Measurements from ENCODE around the gene C5AR1.
"Not testable (repeated sequence)": the region's sequence is repeated elsewhere in the genome, so short reads cannot be mapped to it uniquely, and the experiment has no call there.

The C5AR1 gene

GRCh38 chr19:47284324-47284899, 25.2 kb upstream of the C5AR1 start:
- DNase-seq (ENCODE audit: low read depth), result no peak

GRCh38 chr19:47296036-47296435, 13.6 kb upstream of the C5AR1 start:
- DNase-seq (ENCODE audit: low read depth), result peak; percentile 54

DNA sequence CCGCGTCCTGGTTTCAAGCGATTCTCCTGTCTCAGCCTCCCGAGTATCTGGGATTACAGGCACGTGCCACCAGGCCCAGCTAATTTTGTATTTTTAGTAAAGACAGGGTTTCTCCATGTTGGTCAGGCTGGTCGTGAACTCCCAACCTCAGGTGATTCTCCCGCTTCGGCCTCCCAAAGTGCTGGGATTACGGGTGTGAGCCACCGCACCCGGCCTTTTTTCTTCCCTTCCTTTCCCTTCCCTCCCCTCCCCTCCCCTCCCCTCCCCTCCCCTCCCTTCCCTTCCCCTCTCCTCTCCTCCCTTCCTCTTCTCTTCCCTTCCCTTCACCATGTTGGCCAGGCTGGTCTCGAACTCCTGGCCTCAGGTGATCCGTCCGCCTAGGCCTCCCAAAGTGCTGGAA, 8.8 kb upstream of the C5AR1 start:
- DNase-seq (ENCODE audit: low read depth), result not testable (repeated sequence)

DNA sequence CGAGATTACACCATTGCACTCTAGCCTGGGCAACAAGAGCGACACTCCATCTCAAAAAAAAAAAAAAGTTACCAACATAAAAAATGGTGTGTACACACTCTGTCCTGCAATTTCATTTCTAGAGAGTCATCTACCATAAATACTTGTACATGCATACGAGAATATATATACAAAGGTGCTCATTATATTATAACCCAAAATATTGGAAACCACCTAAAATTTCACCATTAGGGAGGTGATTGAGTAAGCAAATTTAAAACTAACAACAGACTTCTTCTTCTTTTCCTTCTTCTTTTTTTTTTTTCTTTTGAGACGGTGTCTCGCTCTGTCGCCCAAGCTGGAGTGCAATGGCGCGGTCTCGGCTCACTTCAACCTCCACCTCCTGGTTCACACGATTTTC, 7.4 kb upstream of the C5AR1 start:
- DNase-seq (ENCODE audit: low read depth), result no peak

DNA sequence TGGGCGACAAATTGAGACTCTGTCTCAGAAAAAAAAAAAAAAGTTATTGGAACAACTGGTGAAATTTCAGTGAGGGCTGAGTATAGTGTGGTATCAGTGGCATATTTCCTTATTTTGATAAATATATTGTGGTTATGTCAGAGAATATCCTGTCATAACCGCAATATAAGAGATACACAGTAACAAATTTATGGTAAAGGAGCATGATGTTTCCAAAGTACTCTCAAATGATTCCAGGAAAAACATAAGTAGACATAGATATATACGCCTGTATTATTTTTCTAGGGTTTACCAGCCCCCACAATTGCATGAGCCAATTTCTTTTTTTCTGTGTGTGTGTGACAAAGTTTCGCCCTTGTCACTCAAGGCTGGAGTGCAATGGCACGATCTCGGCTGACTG, 5.7 kb upstream of the C5AR1 start:
- no peak for DNase-seq (ENCODE audit: low read depth)

GRCh38 chr19:47305309-47305751, 4.3 kb upstream of the C5AR1 start:
- peak; percentile 39 for DNase-seq (ENCODE audit: low read depth)

DNA sequence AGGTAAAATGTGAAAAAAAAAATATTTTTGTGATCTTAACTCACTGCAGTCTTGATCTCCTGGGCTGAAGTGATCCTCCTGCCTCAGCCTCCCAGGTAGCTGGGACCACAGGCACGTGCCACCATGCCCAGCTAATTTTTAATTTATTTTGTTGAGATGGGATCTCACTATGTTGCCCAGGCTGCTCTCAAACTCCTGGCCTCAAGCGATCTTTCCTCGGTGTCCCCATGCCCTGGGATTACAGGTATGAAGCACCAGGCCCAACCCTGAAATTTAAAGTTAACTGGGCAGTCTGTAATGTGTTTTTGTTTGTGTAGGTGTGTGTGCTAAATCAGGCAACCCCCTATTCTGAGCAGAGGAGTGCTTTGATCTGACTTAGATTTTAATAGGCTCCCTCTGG, 3.4 kb upstream of the C5AR1 start:
- DNase-seq (ENCODE audit: low read depth), result no peak

GRCh38 chr19:47309038-47309437, 623 bp upstream of the C5AR1 start:
- DNase-seq (ENCODE audit: low read depth), result no peak

DNA sequence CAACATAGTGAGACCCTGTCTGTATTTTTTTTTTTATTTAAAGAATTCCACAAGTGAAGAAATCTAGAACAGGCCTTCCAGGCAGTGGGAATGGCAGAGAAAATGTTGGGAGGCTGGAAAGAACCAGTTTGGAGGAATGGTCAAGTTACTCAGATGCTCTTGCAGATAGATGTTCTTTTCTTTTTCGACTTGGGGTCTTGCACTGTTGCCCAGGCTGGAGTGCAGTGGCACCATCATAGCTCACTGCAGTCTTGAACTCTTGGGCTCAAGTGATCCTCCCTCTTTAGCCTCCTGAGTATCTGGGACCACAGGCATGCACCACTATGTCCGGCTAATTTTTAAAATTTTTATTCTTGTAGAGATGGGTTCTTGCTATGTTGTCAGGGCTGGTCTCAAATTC, 662 bp downstream of the C5AR1 start:
- no peak for DNase-seq (ENCODE audit: low read depth)

DNA sequence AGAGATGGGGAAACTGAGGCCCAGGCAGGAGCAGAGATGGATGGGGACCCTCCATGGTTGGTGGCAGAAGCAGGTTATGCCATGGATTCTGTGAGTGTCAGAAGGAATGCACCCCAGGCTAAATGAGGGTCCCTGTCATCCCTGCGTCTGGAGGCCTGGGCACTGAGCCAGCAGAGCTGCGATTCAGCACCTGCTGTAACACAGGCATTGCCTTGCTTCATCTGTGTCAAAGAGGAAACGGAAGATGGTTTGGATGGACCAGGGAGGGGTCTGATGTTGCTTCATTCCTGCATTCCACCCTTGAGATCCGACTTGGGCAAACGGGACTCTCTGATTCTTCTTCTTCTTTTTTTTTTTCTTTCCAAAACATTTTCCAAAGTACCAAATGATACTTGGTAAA, 1.2 kb downstream of the C5AR1 start:
- DNase-seq (ENCODE audit: low read depth), result no peak

- DNase-seq (ENCODE audit: low read depth), result no peak
Measured at GRCh38 chr19:47312366-47313006, 2.8 kb downstream of the C5AR1 start.

DNA sequence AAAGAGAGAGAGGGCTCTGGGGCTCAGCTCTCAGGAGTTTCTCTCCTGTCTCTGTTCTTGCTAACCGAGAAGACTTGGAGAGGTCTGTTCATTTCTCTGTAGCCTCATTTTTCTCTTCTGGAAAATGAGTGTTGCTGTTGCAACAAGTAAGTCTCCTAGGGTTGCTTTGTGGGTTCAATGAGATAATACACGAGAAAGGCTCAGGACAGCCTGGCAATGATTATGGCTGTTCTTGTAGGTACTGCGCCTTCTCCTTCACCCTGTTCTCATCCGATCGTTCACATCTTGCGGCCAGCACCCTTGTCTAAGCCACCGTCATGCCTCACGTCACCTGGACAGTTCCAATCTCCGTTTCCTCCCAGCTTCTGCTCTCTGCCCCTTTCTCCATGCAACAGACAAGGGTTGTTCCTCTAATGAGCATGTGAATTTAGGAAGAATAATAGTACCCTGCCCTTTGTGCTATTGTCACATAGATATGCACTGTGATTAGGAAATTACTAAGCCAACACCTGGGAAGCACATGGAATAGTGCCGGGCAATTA, 4.2 kb downstream of the C5AR1 start:
- DNase-seq (ENCODE audit: low read depth), result no peak

GRCh38 chr19:47315125-47315821, 5.6 kb downstream of the C5AR1 start:
- peak; percentile 21 for DNase-seq (ENCODE audit: low read depth)

- DNase-seq (ENCODE audit: low read depth), result no peak
Measured at GRCh38 chr19:47316513-47316912, 6.9 kb downstream of the C5AR1 start.

DNA sequence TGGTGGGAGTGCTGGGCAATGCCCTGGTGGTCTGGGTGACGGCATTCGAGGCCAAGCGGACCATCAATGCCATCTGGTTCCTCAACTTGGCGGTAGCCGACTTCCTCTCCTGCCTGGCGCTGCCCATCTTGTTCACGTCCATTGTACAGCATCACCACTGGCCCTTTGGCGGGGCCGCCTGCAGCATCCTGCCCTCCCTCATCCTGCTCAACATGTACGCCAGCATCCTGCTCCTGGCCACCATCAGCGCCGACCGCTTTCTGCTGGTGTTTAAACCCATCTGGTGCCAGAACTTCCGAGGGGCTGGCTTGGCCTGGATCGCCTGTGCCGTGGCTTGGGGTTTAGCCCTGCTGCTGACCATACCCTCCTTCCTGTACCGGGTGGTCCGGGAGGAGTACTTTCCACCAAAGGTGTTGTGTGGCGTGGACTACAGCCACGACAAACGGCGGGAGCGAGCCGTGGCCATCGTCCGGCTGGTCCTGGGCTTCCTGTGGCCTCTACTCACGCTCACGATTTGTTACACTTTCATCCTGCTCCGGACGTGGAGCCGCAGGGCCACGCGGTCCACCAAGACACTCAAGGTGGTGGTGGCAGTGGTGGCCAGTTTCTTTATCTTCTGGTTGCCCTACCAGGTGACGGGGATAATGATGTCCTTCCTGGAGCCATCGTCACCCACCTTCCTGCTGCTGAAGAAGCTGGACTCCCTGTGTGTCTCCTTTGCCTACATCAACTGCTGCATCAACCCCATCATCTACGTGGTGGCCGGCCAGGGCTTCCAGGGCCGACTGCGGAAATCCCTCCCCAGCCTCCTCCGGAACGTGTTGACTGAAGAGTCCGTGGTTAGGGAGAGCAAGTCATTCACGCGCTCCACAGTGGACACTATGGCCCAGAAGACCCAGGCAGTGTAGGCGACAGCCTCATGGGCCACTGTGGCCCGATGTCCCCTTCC, 10.5 kb downstream of the C5AR1 start:
- no peak for DNase-seq (ENCODE audit: low read depth)

GRCh38 chr19:47321630-47322029, 12.0 kb downstream of the C5AR1 start:
- DNase-seq (ENCODE audit: low read depth), result no peak

GRCh38 chr19:47322058-47322457, 12.4 kb downstream of the C5AR1 start:
- DNase-seq (ENCODE audit: low read depth), result no peak

- no peak for DNase-seq (ENCODE audit: low read depth)
Measured at GRCh38 chr19:47323409-47323808, 13.7 kb downstream of the C5AR1 start.

DNA sequence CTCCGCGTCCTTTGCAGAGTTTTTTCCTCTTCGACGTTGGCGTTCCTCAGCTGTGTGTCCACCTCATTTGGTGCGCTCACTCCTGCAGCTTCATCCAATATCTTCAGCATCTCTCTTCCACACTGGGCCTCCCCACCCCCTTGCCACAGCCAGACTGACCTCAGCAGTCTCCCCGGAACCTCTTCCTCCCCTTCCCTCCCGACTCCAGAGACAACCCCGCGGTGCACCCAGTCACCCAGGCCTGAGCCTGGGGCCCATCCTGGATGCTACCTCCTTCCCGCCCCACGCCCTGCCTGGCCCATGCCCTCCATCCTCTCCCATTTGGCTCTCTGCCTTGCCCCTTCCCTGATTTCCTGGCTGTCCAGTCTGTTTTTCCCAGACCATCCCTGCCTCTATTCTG, 14.2 kb downstream of the C5AR1 start:
- no peak for DNase-seq (ENCODE audit: low read depth)

DNA sequence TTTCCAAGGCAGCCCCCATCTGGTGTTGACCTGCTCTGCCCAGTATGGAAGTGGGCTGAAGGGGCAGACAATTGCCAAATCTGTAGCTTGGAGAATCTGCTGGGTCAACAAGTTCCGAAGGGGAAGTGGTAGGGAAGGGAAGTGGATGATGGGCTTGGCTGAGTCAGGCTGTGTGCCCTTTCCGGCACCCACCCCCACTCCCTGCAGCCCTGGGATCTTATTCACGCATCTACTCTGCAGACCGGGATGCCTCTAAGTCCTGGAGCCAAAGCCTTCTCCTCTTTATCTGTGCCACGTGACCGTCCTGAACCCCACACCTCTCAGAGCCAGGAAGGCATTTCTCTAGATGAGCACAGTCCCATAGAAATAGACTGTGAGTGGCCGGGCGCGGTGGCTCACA, 14.8 kb downstream of the C5AR1 start:
- no peak for DNase-seq (ENCODE audit: low read depth)

DNA sequence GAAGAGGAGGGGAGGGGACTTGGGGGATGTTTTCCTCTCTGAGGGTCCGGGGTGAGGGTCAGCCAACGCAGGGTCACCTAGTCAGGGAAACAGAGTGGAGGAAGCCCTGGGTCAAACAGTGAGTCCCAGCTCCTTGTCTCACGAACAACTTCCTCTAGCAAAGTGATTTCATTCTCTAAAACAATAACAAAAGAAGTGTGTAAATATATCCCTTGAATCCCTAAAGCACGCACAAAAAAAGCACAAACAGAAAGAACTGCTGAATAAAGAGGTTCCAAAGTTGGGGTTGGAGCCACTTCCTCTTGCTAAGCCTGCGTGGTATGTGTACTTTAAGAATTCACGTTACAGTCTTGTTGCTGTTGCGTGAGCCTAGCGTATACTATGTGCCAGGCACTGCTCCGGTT, 20.8 kb downstream of the C5AR1 start:
- no peak for DNase-seq (ENCODE audit: low read depth)

GRCh38 chr19:47331490-47331889, 21.8 kb downstream of the C5AR1 start:
- DNase-seq (ENCODE audit: low read depth), result no peak
